ENCODE measurements around the gene ARF3.
A peak's percentile ranks its signal among the peaks of the same experiment; 100 is the strongest.

Gene ARF3

GRCh38 chr12:48966177-48966895 lies 9.0 kb upstream of the ARF3 start:
- no peak for DNase-seq (ENCODE audit: low spot score)

- DNase-seq (ENCODE audit: low spot score): no peak
Measured at GRCh38 chr12:48965298-48965838, 8.1 kb upstream of the ARF3 start.

- no peak for DNase-seq (ENCODE audit: low spot score)
Measured at GRCh38 chr12:48961801-48962200, 4.5 kb upstream of the ARF3 start.

GRCh38 chr12:48961331-48961730 lies 4.0 kb upstream of the ARF3 start:
- no peak for DNase-seq (ENCODE audit: low spot score)

- no peak for DNase-seq (ENCODE audit: low spot score)
Measured at GRCh38 chr12:48960834-48961233, 3.5 kb upstream of the ARF3 start.

- no peak for DNase-seq (ENCODE audit: low spot score)
Measured at GRCh38 chr12:48958049-48958388, 732 bp upstream of the ARF3 start.

GRCh38 chr12:48956279-48957140 lies 777 bp downstream of the ARF3 start:
- DNase-seq (ENCODE audit: low spot score): peak; percentile 94

GRCh38 chr12:48954841-48955501 lies 2.3 kb downstream of the ARF3 start:
- no peak for DNase-seq (ENCODE audit: low spot score)

- no peak for DNase-seq (ENCODE audit: low spot score)
Measured at GRCh38 chr12:48954061-48954460, 3.2 kb downstream of the ARF3 start.

- DNase-seq (ENCODE audit: low spot score): no peak
Measured at GRCh38 chr12:48952691-48953090, 4.6 kb downstream of the ARF3 start.

GRCh38 chr12:48947727-48948126 lies 9.6 kb downstream of the ARF3 start:
- DNase-seq (ENCODE audit: low spot score): no peak

GRCh38 chr12:48946943-48947342 lies 10.3 kb downstream of the ARF3 start:
- DNase-seq (ENCODE audit: low spot score): no peak

GRCh38 chr12:48946205-48946604 lies 11.1 kb downstream of the ARF3 start:
- no peak for DNase-seq (ENCODE audit: low spot score)

GRCh38 chr12:48943221-48943620 lies 14.1 kb downstream of the ARF3 start:
- no peak for DNase-seq (ENCODE audit: low spot score)

- no peak for DNase-seq (ENCODE audit: low spot score)
Measured at GRCh38 chr12:48940181-48940580, 17.1 kb downstream of the ARF3 start.

- DNase-seq (ENCODE audit: low spot score): no peak
Measured at GRCh38 chr12:48938805-48939204, 18.5 kb downstream of the ARF3 start.

- no peak for DNase-seq (ENCODE audit: low spot score)
Measured at GRCh38 chr12:48937170-48937569, 20.1 kb downstream of the ARF3 start.

GRCh38 chr12:48936379-48936979 lies 20.8 kb downstream of the ARF3 start:
- DNase-seq (ENCODE audit: low spot score): peak; percentile 92

- DNase-seq (ENCODE audit: low spot score): no peak
Measured at GRCh38 chr12:48934312-48934706, 23.0 kb downstream of the ARF3 start.

- DNase-seq (ENCODE audit: low spot score): no peak
Measured at GRCh38 chr12:48933664-48934311, 23.5 kb downstream of the ARF3 start.

GRCh38 chr12:48932878-48933277 lies 24.4 kb downstream of the ARF3 start:
- no peak for DNase-seq (ENCODE audit: low spot score)

- DNase-seq (ENCODE audit: low spot score): no peak
Measured at GRCh38 chr12:48930475-48930874, 26.8 kb downstream of the ARF3 start.
